ENCODE measurements around the gene NUP98. TPM values are rescaled to one million over a fixed set of nuclear protein-coding genes. Genes with fewer than 3 reads are reported as not detected.

Gene NUP98
- total RNA-seq, 2 experiments from 2014 or later: 161 to 186 TPM

- H3K27me3 Mint-ChIP-seq: peaks cover 28% of the 10 kb centered on the region
- TF ChIP-seq CTCF (IDR thresholded peaks at IDR 0.05): no peak
- peaks cover 5% of the 10 kb centered on the region for H3K4me1 Mint-ChIP-seq (ENCODE audit: low read depth)
- H3K27ac ChIP-seq (ENCODE audit: low read depth in 1 of 2, low read length in 2 of 2): no peak overlapping the region
- peaks cover 9 to 18% of the 10 kb centered on the region in 2 experiments for H3K27me3 ChIP-seq (ENCODE audit: control insufficient read depth in 1 of 2, insufficient read depth in 2 of 2, low read length in 2 of 2)
- ChIA-PET CTCF (no interaction called here), POLR2A (no interaction called here)
- no peaks in the 10 kb centered on the region for H3K36me3 Mint-ChIP-seq (ENCODE audit: low read depth)
- peaks cover 17% of the 10 kb centered on the region for H3K4me1 ChIP-seq (ENCODE audit: insufficient read depth, low read length)
- peak overlapping the region; percentile 42 for H3K4me3 Mint-ChIP-seq
- H3K36me3 ChIP-seq (ENCODE audit: insufficient read depth, low read length): no peaks in the 10 kb centered on the region
- no peak overlapping the region for H3K4me3 ChIP-seq (ENCODE audit: low read length)
- intact Hi-C loops (cut with DNase I, micrococcal nuclease): no loop called here
- ATAC-seq (ENCODE audit: poor library complexity) (no peak), DNase-seq (no peak)
- H3K27ac Mint-ChIP-seq: no peak overlapping the region
- no peaks in the 10 kb centered on the region for H3K9me3 Mint-ChIP-seq
- peaks cover 0 to 10% of the 10 kb centered on the region in 2 experiments for H3K9me3 ChIP-seq (ENCODE audit: control insufficient read depth in 1 of 2, insufficient read depth in 1 of 2, low read length in 2 of 2)
Measured at GRCh38 chr11:3639841-3640240, 157.5 kb downstream of the NUP98 start.

GRCh38 chr11:3638513-3638912, 158.8 kb downstream of the NUP98 start:
- ATAC-seq (ENCODE audit: poor library complexity) (no peak), DNase-seq (no peak)
- Mint-ChIP-seq H3K9me3 (no peaks in the 10 kb centered on the region), H3K27ac (no peak overlapping the region), H3K36me3 (ENCODE audit: low read depth) (no peaks in the 10 kb centered on the region), H3K27me3 (peaks cover 15% of the 10 kb centered on the region), H3K4me3 (no peak overlapping the region), H3K4me1 (ENCODE audit: low read depth) (peaks cover 5% of the 10 kb centered on the region)
- Histone ChIP-seq H3K4me1 (ENCODE audit: insufficient read depth, low read length) (peaks cover 17% of the 10 kb centered on the region), H3K27ac (ENCODE audit: low read depth in 1 of 2, low read length in 2 of 2) (no peak overlapping the region), H3K27me3 (ENCODE audit: control insufficient read depth in 1 of 2, insufficient read depth in 2 of 2, low read length in 2 of 2) (peaks cover 4 to 16% of the 10 kb centered on the region in 2 experiments), H3K36me3 (ENCODE audit: insufficient read depth, low read length) (no peaks in the 10 kb centered on the region), H3K9me3 (ENCODE audit: control insufficient read depth in 1 of 2, insufficient read depth in 1 of 2, low read length in 2 of 2) (peaks cover 0 to 10% of the 10 kb centered on the region in 2 experiments), H3K4me3 (ENCODE audit: low read length) (no peak overlapping the region)
- intact Hi-C loops (cut with DNase I, micrococcal nuclease): no loop called here
- ChIA-PET CTCF (no interaction called here), POLR2A (no interaction called here)
- no peak for TF ChIP-seq CTCF (IDR thresholded peaks at IDR 0.05)

GRCh38 chr11:3637201-3637600, 160.2 kb downstream of the NUP98 start:
- Histone ChIP-seq H3K36me3 (ENCODE audit: insufficient read depth, low read length) (no peaks in the 10 kb centered on the region), H3K4me1 (ENCODE audit: insufficient read depth, low read length) (peaks cover 7% of the 10 kb centered on the region), H3K27me3 (ENCODE audit: control insufficient read depth in 1 of 2, insufficient read depth in 2 of 2, low read length in 2 of 2) (peaks cover 2 to 4% of the 10 kb centered on the region in 2 experiments), H3K27ac (ENCODE audit: low read depth in 1 of 2, low read length in 2 of 2) (no peak overlapping the region), H3K9me3 (ENCODE audit: control insufficient read depth in 1 of 2, insufficient read depth in 1 of 2, low read length in 2 of 2) (peaks cover 0 to 9% of the 10 kb centered on the region in 2 experiments), H3K4me3 (ENCODE audit: low read length) (no peak overlapping the region)
- no peak overlapping the region for H3K4me3 Mint-ChIP-seq
- ATAC-seq (ENCODE audit: poor library complexity): no peak
- peaks cover 5% of the 10 kb centered on the region for H3K27me3 Mint-ChIP-seq
- no peaks in the 10 kb centered on the region for H3K36me3 Mint-ChIP-seq (ENCODE audit: low read depth)
- TF ChIP-seq CTCF (IDR thresholded peaks at IDR 0.05): no peak
- no peaks in the 10 kb centered on the region for H3K9me3 Mint-ChIP-seq
- H3K4me1 Mint-ChIP-seq (ENCODE audit: low read depth): no peaks in the 10 kb centered on the region
- no peak for DNase-seq
- ChIA-PET POLR2A (no interaction called here), CTCF (no interaction called here)
- intact Hi-C loops (cut with DNase I, micrococcal nuclease): no loop called here
- no peak overlapping the region for H3K27ac Mint-ChIP-seq

Data from CD4-positive, alpha-beta T cell (primary cell).